Activated naive CD8-positive, alpha-beta T cell treated with anti-CD3 and anti-CD28 coated beads, Interleukin-2, amount 10 ng/mL, durations not matched to agents 7 days and 5 days (primary cell): Measurements from ENCODE around the gene CYLC1. TPM values are rescaled to one million over a fixed set of nuclear protein-coding genes. Genes with fewer than 3 reads are reported as not detected.

Experiments used
- ATAC-seq: fragments of 150-1000 bp; cut with Tn5 transposase; one replicate; pipeline ENCODE4 v1.10.0; 2021; ENCODE audit warnings: low read depth, moderate library complexity
- POLR2A ChIA-PET: fragments of 350-600 bp; sonication (Branson Sonifier 250); formaldehyde crosslinking; loops from one replicate; lab custom pipeline; 2021; ENCODE audit warnings: antibody characterized with exemption; lab: Charles Lee
- DNase-seq: peaks from one replicate; pipeline ENCODE4 v3.0.0; 2021
- H3K27ac Mint-ChIP-seq: one replicate; pipeline ENCODE4 v1.8.0; 2022; ENCODE audit warnings: mild to moderate bottlenecking, mixed read lengths
- H3K27me3 Mint-ChIP-seq: one replicate; pipeline ENCODE4 v1.8.0; 2022; ENCODE audit warnings: mild to moderate bottlenecking, moderate library complexity, mixed read lengths
- H3K36me3 Mint-ChIP-seq: one replicate; pipeline ENCODE4 v1.8.0; 2021; ENCODE audit warnings: mild to moderate bottlenecking, mixed read lengths
- H3K4me1 Mint-ChIP-seq: one replicate; pipeline ENCODE4 v1.8.0; 2021; ENCODE audit warnings: mixed read lengths
- H3K4me3 Mint-ChIP-seq: one replicate; pipeline ENCODE4 v1.8.0; 2022; ENCODE audit warnings: mild to moderate bottlenecking, moderate library complexity, mixed read lengths
- H3K9me3 Mint-ChIP-seq: one replicate; pipeline ENCODE4 v1.8.0; 2021; ENCODE audit warnings: mixed read lengths
- total RNA-seq, 2 experiments: library from RNA; stranded (reverse); gene quantifications; one replicate each; pipeline ENCODE4 v1.2.3, GENCODE V29; 2021

CYLC1 gene, protein sequence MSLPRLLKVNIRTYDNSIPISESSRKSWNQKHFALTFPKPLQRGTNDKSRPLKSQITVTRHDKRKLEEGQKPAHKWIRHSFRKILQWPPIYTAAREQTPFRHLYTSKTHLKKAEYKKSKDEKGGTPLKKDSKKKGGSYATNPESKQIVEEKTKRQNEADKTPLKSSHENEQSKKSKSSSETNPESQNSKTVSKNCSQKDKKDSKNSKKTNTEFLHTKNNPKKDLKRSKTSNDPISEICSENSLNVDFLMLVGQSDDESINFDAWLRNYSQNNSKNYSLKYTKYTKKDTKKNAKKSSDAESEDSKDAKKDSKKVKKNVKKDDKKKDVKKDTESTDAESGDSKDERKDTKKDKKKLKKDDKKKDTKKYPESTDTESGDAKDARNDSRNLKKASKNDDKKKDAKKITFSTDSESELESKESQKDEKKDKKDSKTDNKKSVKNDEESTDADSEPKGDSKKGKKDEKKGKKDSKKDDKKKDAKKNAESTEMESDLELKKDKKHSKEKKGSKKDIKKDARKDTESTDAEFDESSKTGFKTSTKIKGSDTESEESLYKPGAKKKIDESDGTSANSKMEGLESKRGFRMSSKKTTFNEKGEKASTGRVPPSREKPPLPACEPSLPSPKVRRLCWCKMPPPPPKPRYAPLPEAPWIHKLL
- total RNA-seq = not detected

DNA sequence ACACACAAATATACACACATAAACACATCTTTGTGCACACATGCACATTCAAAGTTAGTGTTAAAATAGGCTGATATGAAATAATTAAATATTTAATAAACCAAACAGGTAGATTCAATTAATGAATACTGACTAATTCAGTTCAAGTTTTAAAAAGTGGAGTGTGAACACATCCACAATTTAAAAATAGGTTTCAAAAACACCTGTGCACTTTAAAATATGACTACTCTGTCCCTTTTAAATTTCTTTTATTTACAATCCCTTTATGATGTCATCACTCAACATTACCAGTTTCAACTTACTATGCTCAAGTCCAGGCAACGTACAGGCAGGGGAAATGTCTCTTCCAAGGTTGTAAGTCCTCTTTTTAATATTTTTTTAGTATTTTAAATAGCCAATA lies at the start of gene CYLC1:
Gene CYLC1 (plus strand): TSS at position 301 of the 400 bp plus-strand sequence. CDS start 37 bp downstream, at position 338.
- Mint-ChIP-seq H3K27ac (no peak within 1 kb of the TSS), H3K4me1 (no peaks in the 10 kb centered on the region), H3K4me3 (no peak within 1 kb of the TSS), H3K27me3 (no peaks in the 10 kb centered on the region), H3K36me3 (no peaks in the 10 kb centered on the region), H3K9me3 (no peaks in the 10 kb centered on the region)
- POLR2A ChIA-PET = no interaction called here
- DNase-seq (no peak), ATAC-seq (no peak)

DNA sequence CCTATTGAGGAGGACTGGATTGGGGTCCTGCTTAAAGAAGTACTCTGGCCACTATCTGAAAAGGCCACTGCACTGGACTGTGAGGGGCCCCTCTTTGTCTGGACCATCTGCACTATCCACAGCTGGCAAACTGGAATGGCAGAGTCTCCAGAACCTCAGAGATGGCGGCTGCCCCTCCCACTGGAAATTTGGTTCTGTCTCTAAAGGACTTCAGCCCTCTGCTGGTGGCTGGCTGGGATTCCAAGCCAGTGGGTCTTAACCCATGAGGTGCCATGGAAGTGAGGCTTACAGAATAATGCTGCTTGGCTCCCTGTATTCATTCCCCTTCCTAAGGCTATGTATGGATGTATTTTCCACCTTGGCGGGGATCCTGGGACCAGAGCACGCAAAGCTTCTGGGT lies 41.6 kb upstream of the CYLC1 start:
- H3K9me3 Mint-ChIP-seq = no peaks in the 10 kb centered on the region
- H3K27me3 Mint-ChIP-seq = no peaks in the 10 kb centered on the region
- no peak overlapping the region for H3K27ac Mint-ChIP-seq
- H3K4me1 Mint-ChIP-seq = no peaks in the 10 kb centered on the region
- H3K4me3 Mint-ChIP-seq = no peak overlapping the region
- POLR2A ChIA-PET = no interaction called here
- no peak for DNase-seq
- no peak for ATAC-seq
- H3K36me3 Mint-ChIP-seq = no peaks in the 10 kb centered on the region

DNA sequence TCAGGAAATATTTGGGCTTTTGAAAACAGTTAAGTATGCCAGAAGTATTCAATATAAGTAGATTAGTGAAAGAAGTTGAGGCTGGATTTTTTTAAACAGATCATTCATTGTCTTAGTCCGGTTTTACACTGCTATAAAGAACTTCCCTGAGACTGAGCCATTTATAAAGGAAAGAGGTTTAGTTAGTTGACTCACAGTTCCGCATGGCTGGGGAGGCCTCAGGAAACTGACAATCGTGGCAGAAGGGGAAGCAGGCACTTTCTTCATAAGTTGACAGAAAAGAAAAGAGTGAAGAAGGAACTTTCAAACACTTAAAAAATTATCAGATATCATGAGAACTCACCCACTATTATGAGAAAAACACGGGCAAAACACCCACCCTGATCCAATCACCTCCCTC lies 31.1 kb upstream of the CYLC1 start:
- POLR2A ChIA-PET = no interaction called here
- H3K36me3 Mint-ChIP-seq = no peaks in the 10 kb centered on the region
- H3K27ac Mint-ChIP-seq = no peak overlapping the region
- no peak overlapping the region for H3K4me3 Mint-ChIP-seq
- no peaks in the 10 kb centered on the region for H3K27me3 Mint-ChIP-seq
- no peaks in the 10 kb centered on the region for H3K4me1 Mint-ChIP-seq
- no peak for DNase-seq
- H3K9me3 Mint-ChIP-seq = no peaks in the 10 kb centered on the region
- no peak for ATAC-seq

DNA sequence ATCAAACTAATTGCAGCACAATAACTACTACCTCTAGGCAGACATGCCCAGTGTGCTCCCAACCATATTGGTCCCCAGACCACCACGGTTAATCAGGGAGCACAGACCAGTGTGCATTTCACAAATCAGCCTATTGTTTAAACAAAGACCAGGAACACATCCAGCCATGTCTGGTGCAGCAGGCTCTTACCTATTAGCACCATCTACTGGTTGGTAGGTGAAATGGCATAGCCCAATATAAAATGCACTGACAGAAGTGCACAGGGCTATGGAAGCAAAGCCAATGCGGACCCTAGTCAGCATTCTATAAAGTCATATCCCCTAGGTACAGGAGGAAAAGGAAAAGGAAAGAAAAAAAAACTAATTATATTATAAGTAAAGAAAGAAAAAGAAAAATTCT lies 15.5 kb upstream of the CYLC1 start:
- H3K4me1 Mint-ChIP-seq = no peaks in the 10 kb centered on the region
- H3K27ac Mint-ChIP-seq = no peak overlapping the region
- H3K27me3 Mint-ChIP-seq = no peaks in the 10 kb centered on the region
- no peaks in the 10 kb centered on the region for H3K9me3 Mint-ChIP-seq
- POLR2A ChIA-PET = no interaction called here
- H3K4me3 Mint-ChIP-seq = no peak overlapping the region
- no peaks in the 10 kb centered on the region for H3K36me3 Mint-ChIP-seq
- ATAC-seq (no peak), DNase-seq (no peak)

DNA sequence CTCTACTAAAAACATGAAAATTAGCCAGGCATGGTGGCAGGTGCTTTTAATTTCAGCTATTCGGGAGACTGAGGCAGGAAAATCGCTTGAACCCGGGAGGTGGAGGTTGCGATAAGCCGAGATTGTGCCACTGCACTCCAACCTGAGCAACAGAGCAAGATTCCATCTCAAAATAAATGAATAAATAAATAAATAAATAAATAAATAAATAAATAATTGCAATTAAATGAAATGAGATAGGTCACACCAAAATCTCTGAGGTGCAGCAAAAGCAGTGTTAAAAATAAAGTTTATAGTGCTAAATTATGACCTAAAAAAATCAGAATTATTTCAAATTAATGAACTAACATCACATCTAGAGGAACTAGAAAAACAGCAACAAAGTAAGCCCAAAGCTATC lies 13.6 kb upstream of the CYLC1 start:
- Mint-ChIP-seq H3K4me3 (no peak overlapping the region), H3K27ac (no peak overlapping the region), H3K27me3 (no peaks in the 10 kb centered on the region), H3K4me1 (no peaks in the 10 kb centered on the region), H3K36me3 (no peaks in the 10 kb centered on the region), H3K9me3 (no peaks in the 10 kb centered on the region)
- DNase-seq (no peak), ATAC-seq (no peak)
- POLR2A ChIA-PET = no interaction called here

DNA sequence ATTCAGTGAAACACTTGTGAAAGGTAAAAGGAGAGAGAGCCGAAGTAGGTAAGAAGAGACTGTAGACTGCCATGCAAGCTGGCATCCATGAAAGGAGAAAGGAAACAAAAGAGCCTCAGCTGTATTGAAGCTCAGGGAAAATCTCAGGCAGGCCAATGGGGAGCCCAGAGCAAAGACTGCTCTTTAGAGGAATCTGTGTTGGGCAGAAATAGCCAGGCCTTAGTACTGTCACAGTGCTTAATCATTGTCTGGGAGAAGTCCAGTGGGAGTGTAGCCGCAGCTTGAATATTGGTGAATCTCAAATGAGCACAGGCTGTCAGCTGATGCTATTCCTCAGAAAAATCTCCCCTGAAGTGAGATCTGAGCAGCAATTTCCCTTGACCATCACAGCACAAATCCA lies 27.6 kb downstream of the CYLC1 start:
- H3K27me3 Mint-ChIP-seq = no peaks in the 10 kb centered on the region
- no peaks in the 10 kb centered on the region for H3K4me1 Mint-ChIP-seq
- POLR2A ChIA-PET = no interaction called here
- no peak for ATAC-seq
- H3K9me3 Mint-ChIP-seq = no peaks in the 10 kb centered on the region
- no peak overlapping the region for H3K4me3 Mint-ChIP-seq
- H3K27ac Mint-ChIP-seq = no peak overlapping the region
- no peak for DNase-seq
- H3K36me3 Mint-ChIP-seq = no peaks in the 10 kb centered on the region

DNA sequence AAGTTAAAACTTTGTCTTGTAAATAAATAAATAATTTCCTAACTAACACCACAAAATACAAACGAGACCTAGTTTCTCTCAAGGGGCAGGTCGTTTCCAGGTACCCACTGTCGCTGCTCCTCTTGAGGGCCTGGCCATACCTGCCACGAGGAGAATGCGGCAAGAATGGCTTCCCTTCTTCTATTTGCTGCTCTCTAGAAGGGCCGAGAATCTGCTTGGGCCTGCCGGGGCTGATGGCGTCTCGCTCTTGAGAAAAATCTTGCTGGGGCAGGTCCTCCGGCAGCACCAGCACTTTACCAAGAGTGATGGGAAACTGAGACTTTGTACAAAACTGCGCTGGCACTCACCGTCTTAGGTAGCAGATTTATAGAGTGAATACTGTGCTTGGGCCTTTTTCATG lies 31.5 kb downstream of the CYLC1 start:
- POLR2A ChIA-PET = no interaction called here
- Mint-ChIP-seq H3K4me3 (no peak overlapping the region), H3K4me1 (no peaks in the 10 kb centered on the region), H3K9me3 (no peaks in the 10 kb centered on the region), H3K27me3 (no peaks in the 10 kb centered on the region), H3K36me3 (no peaks in the 10 kb centered on the region), H3K27ac (no peak overlapping the region)
- ATAC-seq (no peak), DNase-seq (no peak)

DNA sequence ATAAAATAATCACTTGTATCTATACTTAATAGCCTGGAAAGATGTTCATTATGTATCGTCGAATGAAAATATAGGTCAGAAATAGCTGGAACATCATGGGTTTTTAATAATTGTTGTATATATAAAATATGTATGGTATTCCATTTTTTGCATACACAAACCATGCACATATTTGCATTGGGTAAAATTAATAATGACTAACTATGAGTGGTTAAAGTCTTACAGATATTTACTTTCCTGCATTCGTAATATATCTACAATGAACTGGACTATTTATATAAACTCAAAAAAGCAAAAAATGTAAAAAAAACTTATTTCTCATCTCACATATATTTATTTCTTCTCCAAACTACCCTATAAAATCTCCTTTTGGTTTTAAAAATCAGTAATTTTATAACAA lies 46.0 kb downstream of the CYLC1 start:
- H3K4me1 Mint-ChIP-seq = no peaks in the 10 kb centered on the region
- DNase-seq = no peak
- H3K4me3 Mint-ChIP-seq = no peak overlapping the region
- POLR2A ChIA-PET = no interaction called here
- no peak overlapping the region for H3K27ac Mint-ChIP-seq
- H3K27me3 Mint-ChIP-seq = no peaks in the 10 kb centered on the region
- ATAC-seq = no peak
- H3K9me3 Mint-ChIP-seq = no peaks in the 10 kb centered on the region
- H3K36me3 Mint-ChIP-seq = no peaks in the 10 kb centered on the region

DNA sequence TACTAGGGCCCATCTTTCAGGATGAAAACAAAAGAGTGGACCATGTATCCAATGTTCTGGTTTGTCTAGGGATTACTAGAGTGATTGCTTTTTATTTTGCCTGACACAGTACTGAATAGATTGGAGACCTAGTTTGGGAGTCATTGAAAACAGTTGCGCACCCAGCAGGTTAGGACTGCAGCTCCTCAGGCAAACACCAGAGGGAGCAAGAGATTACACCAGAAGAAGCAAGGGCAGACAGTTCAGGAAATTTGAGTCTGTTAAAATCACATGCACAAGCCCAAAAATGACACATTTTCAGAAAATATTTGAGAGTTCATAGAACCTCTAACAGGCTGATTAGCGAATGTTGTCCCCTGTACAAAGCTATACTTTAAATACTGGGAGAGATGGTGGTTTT lies 55.6 kb downstream of the CYLC1 start:
- Mint-ChIP-seq H3K4me3 (no peak overlapping the region), H3K9me3 (no peaks in the 10 kb centered on the region), H3K27me3 (no peaks in the 10 kb centered on the region), H3K27ac (no peak overlapping the region), H3K36me3 (no peaks in the 10 kb centered on the region), H3K4me1 (no peaks in the 10 kb centered on the region)
- DNase-seq = no peak
- ATAC-seq = no peak
- POLR2A ChIA-PET = no interaction called here

DNA sequence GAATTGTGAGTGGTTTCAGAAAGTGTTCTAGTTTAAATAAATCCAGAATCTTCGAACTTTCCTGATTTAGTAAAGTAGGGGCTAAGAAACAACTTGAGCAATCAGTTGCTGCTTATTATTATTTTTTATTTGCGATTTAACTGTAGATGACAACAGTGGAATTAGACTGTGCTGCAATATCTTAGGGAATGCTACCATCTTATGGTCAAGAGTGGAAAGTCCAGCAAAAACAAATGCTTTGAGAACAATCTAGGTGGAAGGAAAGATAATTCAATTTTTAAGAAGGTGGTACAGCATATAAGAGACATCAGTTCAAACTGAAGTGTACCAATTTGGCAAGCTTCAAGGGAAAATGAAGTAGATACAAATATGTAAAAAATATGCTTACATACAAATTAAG lies 73.3 kb downstream of the CYLC1 start:
- POLR2A ChIA-PET = no interaction called here
- DNase-seq = no peak
- Mint-ChIP-seq H3K4me1 (no peaks in the 10 kb centered on the region), H3K36me3 (no peaks in the 10 kb centered on the region), H3K4me3 (no peak overlapping the region), H3K9me3 (no peaks in the 10 kb centered on the region), H3K27ac (no peak overlapping the region), H3K27me3 (no peaks in the 10 kb centered on the region)
- ATAC-seq = no peak
